Pulmonary artery endothelial cell (primary cell): ENCODE results near the gene FBLIM1. TPM values are rescaled to one million over a fixed set of nuclear protein-coding genes. Genes with fewer than 3 reads are reported as not detected.

Source experiments
- DNase-seq: peaks from one replicate; pipeline ENCODE4 v3.0.0-alpha.2; 2011; ENCODE audit warnings: low read depth, low spot score
- total RNA-seq: library from RNA; depleted of rRNA; stranded (reverse); fragments of >200 nt; gene quantifications from 2 replicates; pipeline ENCODE4 v1.2.3, GENCODE V29; 2014

Gene FBLIM1
- 311 and 321 TPM in 2 replicates for total RNA-seq

- no peak for DNase-seq
Observed at GRCh38 chr1:15758343-15758931, at the start of gene FBLIM1. Gene FBLIM1 (plus strand): TSS chr1:15758795. CDS start chr1:15764984, 6,189 bp downstream.

GRCh38 chr1:15709226-15709625 is 49.4 kb upstream of the FBLIM1 start:
- no peak for DNase-seq

GRCh38 chr1:15712168-15712567 is 46.4 kb upstream of the FBLIM1 start:
- DNase-seq = no peak

GRCh38 chr1:15714406-15715136 is 44.0 kb upstream of the FBLIM1 start:
- DNase-seq = no peak

- no peak for DNase-seq
Observed at GRCh38 chr1:15717418-15718125, 41.0 kb upstream of the FBLIM1 start.

GRCh38 chr1:15718199-15718601 is 40.4 kb upstream of the FBLIM1 start:
- DNase-seq = no peak

- DNase-seq = no peak
Observed at GRCh38 chr1:15719381-15720120, 39.0 kb upstream of the FBLIM1 start.

GRCh38 chr1:15720861-15721260 is 37.7 kb upstream of the FBLIM1 start:
- DNase-seq = no peak

- DNase-seq = no peak
Observed at GRCh38 chr1:15722411-15722810, 36.2 kb upstream of the FBLIM1 start.

GRCh38 chr1:15722836-15723532 is 35.6 kb upstream of the FBLIM1 start:
- DNase-seq = no peak

GRCh38 chr1:15723631-15724246 is 34.9 kb upstream of the FBLIM1 start:
- no peak for DNase-seq

- no peak for DNase-seq
Observed at GRCh38 chr1:15724949-15725880, 33.4 kb upstream of the FBLIM1 start.

- no peak for DNase-seq
Observed at GRCh38 chr1:15726508-15726907, 32.1 kb upstream of the FBLIM1 start.

GRCh38 chr1:15727021-15727420 is 31.6 kb upstream of the FBLIM1 start:
- no peak for DNase-seq

GRCh38 chr1:15727424-15727823 is 31.2 kb upstream of the FBLIM1 start:
- DNase-seq = no peak

- DNase-seq = no peak
Observed at GRCh38 chr1:15727866-15728534, 30.6 kb upstream of the FBLIM1 start.

GRCh38 chr1:15728937-15729657 is 29.5 kb upstream of the FBLIM1 start:
- no peak for DNase-seq

GRCh38 chr1:15730423-15730822 is 28.2 kb upstream of the FBLIM1 start:
- no peak for DNase-seq
